Measurements from ENCODE around the gene TSHB. TPM values are rescaled to one million over a fixed set of nuclear protein-coding genes. Genes with fewer than 3 reads are reported as not detected.

TSHB gene
- total RNA-seq, 1 donor from 2014 or later: not detected

DNA sequence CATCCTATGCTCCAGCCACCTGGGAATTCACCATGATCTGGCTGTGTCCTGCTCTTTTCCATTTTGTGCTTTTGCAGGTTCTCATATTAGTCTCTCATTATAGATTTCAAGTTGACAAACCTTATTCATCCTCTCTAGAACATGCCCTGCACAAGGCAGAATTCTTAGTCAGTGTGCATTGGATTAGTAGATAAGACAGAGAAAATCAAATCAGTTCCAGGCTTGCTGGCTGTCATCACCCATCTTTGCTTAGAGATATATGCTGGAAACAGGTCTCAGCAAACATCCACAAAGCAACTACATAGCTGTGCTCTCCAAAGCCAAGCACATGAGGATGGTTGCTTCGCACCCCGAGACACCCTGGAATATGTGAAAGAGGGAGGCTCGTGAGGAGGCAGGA is 34.8 kb downstream of the TSHB start:
- H3K27ac ChIP-seq (replicated peaks): no peak overlapping the region
- H3K27me3 ChIP-seq (ENCODE audit: low read depth): no peaks in the 10 kb centered on the region
- peaks cover 17% of the 10 kb centered on the region for H3K4me1 ChIP-seq
- TF ChIP-seq, protein P1, sequence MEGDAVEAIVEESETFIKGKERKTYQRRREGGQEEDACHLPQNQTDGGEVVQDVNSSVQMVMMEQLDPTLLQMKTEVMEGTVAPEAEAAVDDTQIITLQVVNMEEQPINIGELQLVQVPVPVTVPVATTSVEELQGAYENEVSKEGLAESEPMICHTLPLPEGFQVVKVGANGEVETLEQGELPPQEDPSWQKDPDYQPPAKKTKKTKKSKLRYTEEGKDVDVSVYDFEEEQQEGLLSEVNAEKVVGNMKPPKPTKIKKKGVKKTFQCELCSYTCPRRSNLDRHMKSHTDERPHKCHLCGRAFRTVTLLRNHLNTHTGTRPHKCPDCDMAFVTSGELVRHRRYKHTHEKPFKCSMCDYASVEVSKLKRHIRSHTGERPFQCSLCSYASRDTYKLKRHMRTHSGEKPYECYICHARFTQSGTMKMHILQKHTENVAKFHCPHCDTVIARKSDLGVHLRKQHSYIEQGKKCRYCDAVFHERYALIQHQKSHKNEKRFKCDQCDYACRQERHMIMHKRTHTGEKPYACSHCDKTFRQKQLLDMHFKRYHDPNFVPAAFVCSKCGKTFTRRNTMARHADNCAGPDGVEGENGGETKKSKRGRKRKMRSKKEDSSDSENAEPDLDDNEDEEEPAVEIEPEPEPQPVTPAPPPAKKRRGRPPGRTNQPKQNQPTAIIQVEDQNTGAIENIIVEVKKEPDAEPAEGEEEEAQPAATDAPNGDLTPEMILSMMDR (IDR thresholded peaks at IDR 0.05; ENCODE audit: borderline replicate concordance): no peak
- intact Hi-C loops (cut with micrococcal nuclease): no loop called here
- H3K9me3 ChIP-seq (replicated peaks): no peaks in the 10 kb centered on the region
- H3K4me3 ChIP-seq: no peak overlapping the region
- no peaks in the 10 kb centered on the region for H3K36me3 ChIP-seq
- DNase-seq: no peak

DNA sequence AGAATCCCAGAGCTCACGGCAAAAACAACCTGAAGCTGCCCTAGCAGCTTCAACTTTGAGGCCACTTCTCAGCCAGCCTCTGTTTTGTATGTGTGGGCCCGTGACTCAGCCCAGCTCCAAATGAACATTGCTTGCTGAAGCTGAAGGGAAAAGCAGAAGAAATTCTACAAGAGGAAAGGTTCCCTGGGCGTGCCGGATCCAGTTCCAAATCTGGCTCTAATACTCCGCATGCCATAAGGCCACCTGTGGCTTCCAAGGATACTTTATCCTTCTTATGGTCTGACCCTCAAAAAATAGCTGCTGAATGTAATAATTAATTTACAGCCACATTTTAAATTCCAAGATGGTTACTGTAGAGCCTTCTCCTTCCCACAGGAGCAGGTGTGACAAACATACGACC is 35.4 kb downstream of the TSHB start:
- TF ChIP-seq, protein P1 (IDR thresholded peaks at IDR 0.05; ENCODE audit: borderline replicate concordance): no peak
- H3K27me3 ChIP-seq (ENCODE audit: low read depth): no peaks in the 10 kb centered on the region
- H3K27ac ChIP-seq (replicated peaks): no peak overlapping the region
- no peak for DNase-seq
- intact Hi-C loops (cut with micrococcal nuclease): no loop called here
- H3K4me3 ChIP-seq: no peak overlapping the region
- H3K9me3 ChIP-seq (replicated peaks): no peaks in the 10 kb centered on the region
- H3K36me3 ChIP-seq: no peaks in the 10 kb centered on the region
- peaks cover 22% of the 10 kb centered on the region for H3K4me1 ChIP-seq

DNA sequence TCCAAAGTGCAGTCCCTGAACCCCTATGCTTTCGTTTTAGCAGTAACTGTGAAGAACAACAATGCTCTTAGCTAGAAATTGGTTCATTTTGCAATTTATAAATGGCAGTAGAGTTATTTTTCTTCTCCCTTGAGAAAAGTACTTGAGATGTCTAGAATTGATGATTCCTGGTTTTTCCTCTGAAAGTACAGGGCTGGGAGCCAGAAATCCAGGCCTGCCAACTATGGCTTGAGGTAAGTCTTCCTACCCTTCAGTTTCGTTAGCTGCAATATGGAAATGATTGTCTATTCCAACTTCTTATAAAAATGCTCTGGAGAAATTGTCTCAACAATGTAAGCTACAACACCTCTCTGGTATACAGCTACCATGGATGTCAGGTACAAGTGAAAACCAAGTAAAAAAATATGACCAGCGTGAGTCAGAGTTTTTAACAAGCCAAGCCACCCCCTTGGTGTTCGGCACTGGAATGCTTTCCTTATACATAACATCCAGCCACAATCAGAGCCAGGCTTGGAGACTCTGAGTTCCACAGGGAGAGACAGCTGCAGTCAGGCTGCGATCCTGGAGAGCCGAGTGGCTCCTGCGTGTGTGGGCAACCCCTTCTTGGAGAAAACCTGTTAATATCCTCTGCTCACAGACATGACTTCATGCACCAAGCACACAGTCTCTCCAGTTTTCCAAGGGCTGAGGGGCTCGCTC is 37.7 kb downstream of the TSHB start:
- Histone ChIP-seq H3K27ac (replicated peaks) (no peak overlapping the region), H3K36me3 (no peaks in the 10 kb centered on the region), H3K4me1 (peaks cover 22% of the 10 kb centered on the region), H3K9me3 (replicated peaks) (no peaks in the 10 kb centered on the region), H3K27me3 (ENCODE audit: low read depth) (no peaks in the 10 kb centered on the region), H3K4me3 (no peak overlapping the region)
- TF ChIP-seq, protein P1 (IDR thresholded peaks at IDR 0.05; ENCODE audit: borderline replicate concordance): no peak
- intact Hi-C loops (cut with micrococcal nuclease): no loop called here
- no peak for DNase-seq

DNA sequence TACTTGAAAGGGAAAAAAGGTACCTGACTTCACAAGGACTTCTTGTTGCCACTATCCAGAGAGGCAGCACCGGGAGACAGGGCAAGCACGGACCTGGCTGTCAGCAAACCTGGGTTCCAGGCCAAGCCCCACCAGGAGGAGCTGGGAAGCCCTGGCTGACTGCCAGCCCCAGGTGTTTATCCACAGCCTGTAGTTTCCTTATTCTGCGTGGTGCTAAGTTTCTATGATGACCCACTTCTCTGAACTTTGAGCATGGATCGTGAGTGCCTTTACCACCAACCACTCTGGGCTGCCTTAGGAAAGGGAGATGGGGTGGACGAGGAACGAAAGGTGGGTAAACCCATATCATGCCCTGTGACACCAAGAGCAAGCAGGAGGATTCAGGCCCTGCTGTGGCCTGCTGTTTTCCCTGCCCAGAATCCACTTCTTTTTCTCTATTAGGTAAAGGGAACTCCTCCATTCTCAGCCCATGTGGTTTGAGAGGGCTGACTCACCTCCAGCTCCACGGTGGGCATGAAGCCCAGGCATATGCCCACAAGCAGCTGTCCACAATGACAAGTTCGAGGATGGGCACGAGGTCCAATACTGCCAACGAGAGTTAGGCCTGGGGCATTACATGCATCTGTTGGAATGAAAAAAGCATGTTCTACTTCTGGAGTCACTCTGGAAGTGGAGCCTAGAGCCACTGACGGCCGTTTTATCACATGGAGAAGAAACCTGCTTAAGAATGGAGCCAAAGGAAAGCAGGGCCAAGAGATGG is 39.4 kb downstream of the TSHB start:
- Histone ChIP-seq H3K27me3 (ENCODE audit: low read depth) (no peaks in the 10 kb centered on the region), H3K4me1 (peaks cover 36% of the 10 kb centered on the region), H3K27ac (replicated peaks) (no peak overlapping the region), H3K36me3 (no peaks in the 10 kb centered on the region), H3K4me3 (no peak overlapping the region), H3K9me3 (replicated peaks) (no peaks in the 10 kb centered on the region)
- DNase-seq: no peak
- intact Hi-C loops (cut with micrococcal nuclease): no loop called here
- TF ChIP-seq, protein P1 (IDR thresholded peaks at IDR 0.05; ENCODE audit: borderline replicate concordance): no peak

DNA sequence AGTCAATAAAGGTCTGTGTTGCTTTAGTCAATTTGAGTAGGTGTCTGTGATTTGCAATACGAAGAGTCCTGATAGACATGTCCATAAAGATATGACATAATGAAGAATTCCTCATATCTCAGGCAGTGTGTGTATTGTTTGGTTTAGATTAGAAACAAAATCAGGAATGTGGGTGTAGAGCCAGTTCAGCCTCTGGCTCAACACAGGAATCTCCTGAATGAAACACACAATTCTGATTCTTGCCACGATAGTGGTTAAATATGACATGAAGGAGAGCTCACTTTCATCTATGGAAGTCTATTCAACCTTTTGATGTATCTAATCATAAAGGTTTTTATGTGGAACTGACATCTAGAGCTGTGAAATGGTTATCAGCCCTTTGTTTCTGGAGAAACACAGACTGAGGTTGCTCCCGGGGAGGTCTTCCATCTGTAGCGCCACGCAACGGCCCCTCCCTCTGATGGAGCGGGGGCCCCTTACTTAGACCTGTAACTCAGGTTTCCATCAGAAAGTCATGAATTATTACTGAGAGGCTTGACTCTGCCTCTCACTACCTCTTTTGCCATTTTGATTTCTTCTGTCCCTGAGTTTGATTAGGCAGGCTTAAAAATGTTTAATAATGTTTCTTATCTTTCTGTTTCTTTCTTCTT is 40.2 kb downstream of the TSHB start:
- H3K4me1 ChIP-seq: peaks cover 39% of the 10 kb centered on the region
- H3K4me3 ChIP-seq: no peak overlapping the region
- H3K36me3 ChIP-seq: no peaks in the 10 kb centered on the region
- no peaks in the 10 kb centered on the region for H3K9me3 ChIP-seq (replicated peaks)
- no peak for DNase-seq
- H3K27ac ChIP-seq (replicated peaks): no peak overlapping the region
- no peaks in the 10 kb centered on the region for H3K27me3 ChIP-seq (ENCODE audit: low read depth)
- intact Hi-C loops (cut with micrococcal nuclease): no loop called here
- TF ChIP-seq, protein P1 (IDR thresholded peaks at IDR 0.05; ENCODE audit: borderline replicate concordance): no peak
